Spinal cord (tissue), 10 donors: ENCODE results near the gene GANC. TPM values are rescaled to one million over a fixed set of nuclear protein-coding genes. Genes with fewer than 3 reads are reported as not detected.
"Not testable (repeated sequence)": the region's sequence is repeated elsewhere in the genome, so short reads cannot be mapped to it uniquely, and the experiment has no call there.

Experiments
- DNase-seq, 6 donors: peaks; one replicate each; pipeline versions ENCODE4 v3.0.0 to v3.0.0-alpha.2; 2013 to 2015; ENCODE audit warnings: low spot score in 6 of 6, low read depth in 4 of 6
- H3K27ac ChIP-seq: one replicate; pipeline ENCODE4 v1.5.1; 2013; ENCODE audit warnings: low read depth, low read length, control low read depth
- H3K27me3 ChIP-seq: one replicate; pipeline ENCODE4 v1.6.1; 2013; ENCODE audit warnings: low read length; ENCODE audit not compliant: control insufficient read depth, insufficient read depth
- H3K36me3 ChIP-seq: one replicate; pipeline ENCODE4 v1.6.1; 2013; ENCODE audit warnings: low read length; ENCODE audit not compliant: control insufficient read depth, insufficient read depth
- H3K4me1 ChIP-seq: one replicate; pipeline ENCODE4 v1.6.1; 2013; ENCODE audit warnings: low read length; ENCODE audit not compliant: control insufficient read depth, insufficient read depth
- H3K4me3 ChIP-seq: one replicate; pipeline ENCODE4 v1.5.1; 2013; ENCODE audit warnings: low read depth, low read length, control low read depth
- H3K9me3 ChIP-seq: one replicate; pipeline ENCODE4 v1.6.1; 2013; ENCODE audit warnings: low read length; ENCODE audit not compliant: control insufficient read depth, insufficient read depth
- WGBS: methylation state at CpG from one replicate; pipeline ENCODE4 v1.1.5; 2013; ENCODE audit warnings: missing lambda C conversion rate; ENCODE audit not compliant: insufficient coverage; 5-methylcytosine and 5-hydroxymethylcytosine counted together
- polyA plus RNA-seq, 2 donors: library from polyadenylated mRNA; unstranded; fragments of 120-200 nt; gene quantifications; one replicate each; pipeline ENCODE4 v1.2.1, GENCODE V29; 2013; ENCODE audit not compliant: insufficient read length in 2 of 2
- total RNA-seq, 2 donors: library from RNA; depleted of rRNA in 1 of 2; stranded (reverse); fragments of 120-200 nt in 1 of 2; fragments of >200 nt in 1 of 2; gene quantifications; one replicate each; pipeline versions ENCODE4 v1.2.3 to v1.2.4, GENCODE V29; 2013 to 2014
- donor health status: healthy.

The GANC gene
- total and polyA plus RNA-seq, 4 donors = 19.7 to 24.8 (median 22.0) TPM

DNA sequence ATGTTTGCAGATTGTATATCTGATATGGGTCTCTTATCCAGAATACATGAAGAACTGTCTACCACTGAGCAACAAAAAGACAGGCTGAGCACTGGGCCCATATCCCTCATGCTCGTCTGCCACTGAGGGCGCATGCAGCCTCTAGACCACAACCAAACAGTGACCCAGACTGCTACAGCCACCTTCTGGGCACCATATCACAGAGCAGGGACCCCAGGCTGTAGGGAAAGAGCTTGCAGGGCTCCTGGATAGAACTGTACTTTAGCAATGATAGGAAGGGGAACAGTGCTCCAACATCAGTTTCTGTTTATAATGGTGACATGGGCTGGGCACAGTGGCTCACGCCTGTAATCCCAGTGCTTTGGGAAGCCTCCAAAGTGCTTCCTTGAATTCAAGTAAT lies 40.5 kb downstream of the GANC start:
- Histone ChIP-seq H3K4me3 (no peak overlapping the region), H3K36me3 (peaks cover 3% of the 10 kb centered on the region), H3K9me3 (no peaks in the 10 kb centered on the region), H3K4me1 (no peaks in the 10 kb centered on the region), H3K27me3 (no peaks in the 10 kb centered on the region), H3K27ac (no peak overlapping the region)
- no peak for DNase-seq
- 54% methylated on average over 3 of the region's 3 CpGs for WGBS

DNA sequence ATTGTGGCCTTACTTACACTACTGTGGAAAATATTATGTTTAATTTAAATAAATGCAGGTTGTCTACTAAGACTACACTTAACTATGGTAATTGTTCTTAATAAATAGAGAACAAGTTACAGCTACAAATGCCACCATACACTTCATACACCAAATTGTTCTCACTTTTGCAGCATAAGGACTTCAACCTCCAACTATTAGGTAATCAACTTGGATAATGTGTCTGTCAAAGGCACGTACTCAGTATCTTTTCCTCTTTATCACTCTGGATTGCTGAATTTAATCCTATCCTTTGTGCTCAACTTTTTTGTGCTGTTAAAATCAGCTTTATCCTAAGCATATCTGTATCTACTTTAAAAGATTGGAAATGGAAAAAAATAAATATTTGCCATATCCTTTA lies 41.8 kb downstream of the GANC start:
- no peak for DNase-seq
- H3K27ac ChIP-seq = no peak overlapping the region
- no peak overlapping the region for H3K4me3 ChIP-seq
- H3K9me3 ChIP-seq = no peaks in the 10 kb centered on the region
- H3K27me3 ChIP-seq = no peaks in the 10 kb centered on the region
- WGBS = no CpG with 5 or more reads among the region's 1 CpG
- H3K4me1 ChIP-seq = no peaks in the 10 kb centered on the region
- no peaks in the 10 kb centered on the region for H3K36me3 ChIP-seq

DNA sequence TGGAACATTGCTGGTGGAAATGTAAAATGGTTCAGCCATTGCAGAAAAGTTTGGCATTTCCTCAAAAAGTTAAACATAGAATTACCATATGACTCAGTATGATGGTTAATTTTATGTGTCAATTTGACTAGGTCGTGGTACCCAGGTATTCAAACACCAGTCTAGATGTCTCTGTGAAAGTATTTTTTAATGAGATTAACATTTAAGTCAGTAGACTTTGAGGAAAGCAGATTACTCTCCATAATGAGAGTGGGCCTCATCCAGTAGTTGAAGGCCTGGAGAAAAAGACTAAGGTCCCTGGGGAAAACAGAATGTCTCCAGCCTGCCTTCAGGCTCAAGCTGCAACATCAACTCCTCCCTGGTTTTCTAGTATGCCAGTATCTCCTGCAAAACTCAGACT lies 42.5 kb downstream of the GANC start:
- DNase-seq = no peak
- 67% methylated on average over 1 of the region's 1 CpG for WGBS
- H3K4me1 ChIP-seq = no peaks in the 10 kb centered on the region

GRCh38 chr15:42316282-42316805 lies 43.3 kb downstream of the GANC start:
- H3K9me3 ChIP-seq, DNase-seq, H3K27me3 ChIP-seq, H3K4me3 ChIP-seq, H3K36me3 ChIP-seq, H3K27ac ChIP-seq, H3K4me1 ChIP-seq: not testable (repeated sequence)
- 72% methylated on average over 5 of the region's 11 CpGs for WGBS

More for the DNA sequence above, 42.5 kb downstream of the GANC start:
- no peak overlapping the region for H3K27ac ChIP-seq
- H3K4me3 ChIP-seq = no peak overlapping the region
- H3K9me3 ChIP-seq = no peaks in the 10 kb centered on the region
- no peaks in the 10 kb centered on the region for H3K27me3 ChIP-seq
- H3K36me3 ChIP-seq = no peaks in the 10 kb centered on the region

DNA sequence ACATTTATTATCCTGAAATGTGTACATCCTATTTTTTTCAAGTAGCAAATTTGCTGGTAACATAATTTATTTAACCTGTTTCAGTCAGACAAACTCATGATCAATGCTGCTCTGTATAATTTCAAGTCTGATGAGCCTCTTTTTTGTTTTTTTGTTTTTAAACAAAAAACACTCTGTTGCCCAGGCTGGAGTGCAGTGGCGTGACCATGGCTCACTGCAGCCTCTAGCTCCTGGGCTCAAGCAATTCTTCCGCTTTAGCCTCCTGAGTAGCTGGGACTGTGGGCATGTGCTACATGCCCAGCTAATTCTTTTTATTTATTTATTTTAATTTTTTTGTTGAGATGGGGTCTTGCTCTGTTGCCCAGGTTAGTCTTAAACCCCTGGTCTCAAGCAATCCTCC lies 46.2 kb downstream of the GANC start:
- Histone ChIP-seq H3K36me3 (no peaks in the 10 kb centered on the region), H3K9me3 (no peaks in the 10 kb centered on the region), H3K27ac (no peak overlapping the region), H3K27me3 (no peaks in the 10 kb centered on the region), H3K4me1 (no peaks in the 10 kb centered on the region), H3K4me3 (no peak overlapping the region)
- DNase-seq = no peak
- no CpG with 5 or more reads among the region's 2 CpGs for WGBS

GRCh38 chr15:42324308-42324707 lies 51.3 kb downstream of the GANC start:
- WGBS = 100% methylated on average over 2 of the region's 4 CpGs

GRCh38 chr15:42329161-42329560 lies 56.2 kb downstream of the GANC start:
- no peaks in the 10 kb centered on the region for H3K9me3 ChIP-seq
- no peaks in the 10 kb centered on the region for H3K27me3 ChIP-seq
- no peak overlapping the region for H3K4me3 ChIP-seq
- no peaks in the 10 kb centered on the region for H3K4me1 ChIP-seq
- peak in 1 of 6 donors; percentile 4 for DNase-seq
- no CpG with 5 or more reads among the region's 2 CpGs for WGBS
- H3K36me3 ChIP-seq = peaks cover 3% of the 10 kb centered on the region
- no peak overlapping the region for H3K27ac ChIP-seq

More at GRCh38 chr15:42324308-42324707, 51.3 kb downstream of the GANC start:
- H3K27me3 ChIP-seq = no peaks in the 10 kb centered on the region
- H3K27ac ChIP-seq = no peak overlapping the region
- no peaks in the 10 kb centered on the region for H3K4me1 ChIP-seq
- no peak for DNase-seq
- no peak overlapping the region for H3K4me3 ChIP-seq
- H3K36me3 ChIP-seq = peaks cover 3% of the 10 kb centered on the region
- H3K9me3 ChIP-seq = no peaks in the 10 kb centered on the region

DNA sequence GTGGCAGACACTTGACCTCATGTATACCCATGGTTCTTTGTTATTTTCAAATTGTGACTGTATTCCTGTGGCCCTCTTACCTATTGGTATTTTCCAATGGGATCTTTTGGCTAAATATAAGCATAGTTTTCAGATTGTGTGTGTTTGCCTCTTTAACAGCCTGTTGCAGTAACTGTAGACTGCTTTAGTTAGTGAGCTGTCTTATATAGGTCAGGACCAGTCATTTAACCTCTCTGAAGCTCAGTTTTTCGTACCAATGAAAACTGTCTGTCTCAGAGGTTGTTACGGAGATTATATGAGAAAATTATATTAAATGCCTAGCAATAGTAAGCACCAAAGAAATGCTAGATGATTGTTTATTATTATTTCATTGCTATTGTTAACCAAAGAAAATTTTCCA lies 57.0 kb downstream of the GANC start:
- no CpG with 5 or more reads among the region's 2 CpGs for WGBS
- H3K27ac ChIP-seq = no peak overlapping the region
- H3K4me1 ChIP-seq = no peaks in the 10 kb centered on the region
- no peaks in the 10 kb centered on the region for H3K27me3 ChIP-seq
- no peak overlapping the region for H3K4me3 ChIP-seq
- no peaks in the 10 kb centered on the region for H3K9me3 ChIP-seq
- peaks cover 3% of the 10 kb centered on the region for H3K36me3 ChIP-seq
- DNase-seq = no peak

GRCh38 chr15:42331235-42331634 lies 58.2 kb downstream of the GANC start:
- no peaks in the 10 kb centered on the region for H3K4me1 ChIP-seq
- H3K4me3 ChIP-seq = no peak overlapping the region
- no peaks in the 10 kb centered on the region for H3K36me3 ChIP-seq
- peaks cover 1% of the 10 kb centered on the region for H3K9me3 ChIP-seq
- no peaks in the 10 kb centered on the region for H3K27me3 ChIP-seq
- no peak overlapping the region for H3K27ac ChIP-seq
- DNase-seq = no peak
- WGBS = 100% methylated on average over 2 of the region's 3 CpGs

- Histone ChIP-seq H3K4me1 (no peaks in the 10 kb centered on the region), H3K9me3 (peaks cover 4% of the 10 kb centered on the region), H3K27ac (no peak overlapping the region), H3K4me3 (no peak overlapping the region), H3K27me3 (no peaks in the 10 kb centered on the region), H3K36me3 (no peaks in the 10 kb centered on the region)
- DNase-seq = no peak
- no CpG with 5 or more reads among the region's 4 CpGs for WGBS
These were observed 59.3 kb downstream of the GANC start for GRCh38 chr15:42332331-42332730.
